Natural killer cell (primary cell): ENCODE measurements around the gene SIRPB2. TPM values are rescaled to one million over a fixed set of nuclear protein-coding genes. Genes with fewer than 3 reads are reported as not detected.
A peak's percentile ranks its signal among the peaks of the same experiment; 100 is the strongest.

Source experiments
- ATAC-seq, 3 donors: fragments of 150-1000 bp in 2 of 3; fragments of 200-7000 bp in 1 of 3; cut with Tn5 transposase; 1 replicate in 1 of 3; 2 replicates in 2 of 3; pipeline ENCODE4 v1.10.0; 2021; ENCODE audit warnings: mild to moderate bottlenecking in 2 of 3, moderate library complexity in 2 of 3
- DNase-seq, 2 donors: peaks; one replicate each; pipeline versions ENCODE4 v3.0.0 to v3.0.0-alpha.2; 2013 to 2021; ENCODE audit warnings: mixed read lengths in 1 of 2
- H3K27ac ChIP-seq: one replicate; pipeline ENCODE4 v1.5.1; 2013; ENCODE audit warnings: mild to moderate bottlenecking, low read length
- H3K27me3 ChIP-seq: one replicate; pipeline ENCODE4 v1.6.1; 2013; ENCODE audit warnings: low read length; ENCODE audit not compliant: control insufficient read depth, insufficient read depth
- H3K36me3 ChIP-seq: one replicate; pipeline ENCODE4 v1.6.1; 2013; ENCODE audit warnings: low read length; ENCODE audit not compliant: control insufficient read depth, insufficient read depth
- H3K4me1 ChIP-seq: one replicate; pipeline ENCODE4 v1.6.1; 2013; ENCODE audit warnings: low read length; ENCODE audit not compliant: control insufficient read depth, insufficient read depth
- H3K4me3 ChIP-seq: one replicate; pipeline ENCODE4 v1.5.1; 2013; ENCODE audit warnings: low read length
- H3K9me3 ChIP-seq: one replicate; pipeline ENCODE4 v1.6.1; 2013; ENCODE audit warnings: low read length; ENCODE audit not compliant: control insufficient read depth, insufficient read depth
- H3K27ac Mint-ChIP-seq, 2 donors: one replicate each; pipeline ENCODE4 v1.8.0; 2022; ENCODE audit warnings: mild to moderate bottlenecking in 2 of 2, mixed read lengths in 2 of 2, moderate library complexity in 1 of 2
- H3K27me3 Mint-ChIP-seq, 2 donors: one replicate each; pipeline ENCODE4 v1.8.0; 2022; ENCODE audit warnings: low read depth in 2 of 2, mixed read lengths in 2 of 2
- H3K36me3 Mint-ChIP-seq: one replicate; pipeline ENCODE4 v1.8.0; 2022; ENCODE audit warnings: mixed read lengths
- H3K4me1 Mint-ChIP-seq, 2 donors: one replicate each; pipeline ENCODE4 v1.8.0; 2022; ENCODE audit warnings: mixed read lengths in 2 of 2
- H3K4me3 Mint-ChIP-seq: one replicate; pipeline ENCODE4 v1.8.0; 2022; ENCODE audit warnings: mild to moderate bottlenecking, moderate library complexity, mixed read lengths
- H3K9me3 Mint-ChIP-seq, 2 donors: one replicate each; pipeline ENCODE4 v1.8.0; 2022; ENCODE audit warnings: mixed read lengths in 2 of 2
- WGBS: methylation state at CpG from one replicate; pipeline ENCODE4 v1.1.7; 2013; ENCODE audit warnings: missing lambda C conversion rate; ENCODE audit not compliant: insufficient coverage; 5-methylcytosine and 5-hydroxymethylcytosine counted together
- intact Hi-C: fragments of 100-400 bp; cut with micrococcal nuclease; formaldehyde crosslinking; loops from one replicate; pipeline ENCODE4 v1.14.2; 2022
- total RNA-seq, 4 donors: library from RNA; stranded (reverse); fragments of 120-200 nt in 1 of 4; gene quantifications; one replicate each; pipeline versions ENCODE4 v1.2.3 to v1.2.4, GENCODE V29; 2013 to 2022
- TF ChIP-seq, protein P1 (sequence below): fragments of 200-600 bp; IDR thresholded peaks from one replicate; pipeline ENCODE4 v1.8.0; 2022; ENCODE audit warnings: antibody characterized with exemption

SIRPB2 gene
- total RNA-seq, 3 donors from 2014 or later (not counting 1 experiment from before 2014, with no cell fraction given): 1.1 to 2.2 (median 1.5) TPM

- Mint-ChIP-seq H3K4me3 (peak overlapping the region; percentile 90), H3K27me3 (peaks cover 14 to 17% of the 10 kb centered on the region in 2 donors), H3K36me3 (peaks cover 1% of the 10 kb centered on the region), H3K9me3 (no peaks in the 10 kb centered on the region), H3K27ac (peak overlapping the region; percentile 61 to 73), H3K4me1 (peaks cover 43 to 60% of the 10 kb centered on the region in 2 donors)
- no peak for DNase-seq
- ATAC-seq: no peak
- intact Hi-C loops: loop anchor here (1.0 to 2.0 kb wide), 2 partner anchors 31 to 72 kb away; partner anchors contain the start of gene FKBP1A
- TF ChIP-seq, protein P1, sequence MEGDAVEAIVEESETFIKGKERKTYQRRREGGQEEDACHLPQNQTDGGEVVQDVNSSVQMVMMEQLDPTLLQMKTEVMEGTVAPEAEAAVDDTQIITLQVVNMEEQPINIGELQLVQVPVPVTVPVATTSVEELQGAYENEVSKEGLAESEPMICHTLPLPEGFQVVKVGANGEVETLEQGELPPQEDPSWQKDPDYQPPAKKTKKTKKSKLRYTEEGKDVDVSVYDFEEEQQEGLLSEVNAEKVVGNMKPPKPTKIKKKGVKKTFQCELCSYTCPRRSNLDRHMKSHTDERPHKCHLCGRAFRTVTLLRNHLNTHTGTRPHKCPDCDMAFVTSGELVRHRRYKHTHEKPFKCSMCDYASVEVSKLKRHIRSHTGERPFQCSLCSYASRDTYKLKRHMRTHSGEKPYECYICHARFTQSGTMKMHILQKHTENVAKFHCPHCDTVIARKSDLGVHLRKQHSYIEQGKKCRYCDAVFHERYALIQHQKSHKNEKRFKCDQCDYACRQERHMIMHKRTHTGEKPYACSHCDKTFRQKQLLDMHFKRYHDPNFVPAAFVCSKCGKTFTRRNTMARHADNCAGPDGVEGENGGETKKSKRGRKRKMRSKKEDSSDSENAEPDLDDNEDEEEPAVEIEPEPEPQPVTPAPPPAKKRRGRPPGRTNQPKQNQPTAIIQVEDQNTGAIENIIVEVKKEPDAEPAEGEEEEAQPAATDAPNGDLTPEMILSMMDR: no peak
- H3K4me1 ChIP-seq: peaks cover 28% of the 10 kb centered on the region
- H3K27ac ChIP-seq: peak overlapping the region; percentile 61
- no peaks in the 10 kb centered on the region for H3K9me3 ChIP-seq
- peak overlapping the region; percentile 58 for H3K4me3 ChIP-seq
- 50% methylated on average over 11 of the region's 12 CpGs for WGBS
- peaks cover 12% of the 10 kb centered on the region for H3K36me3 ChIP-seq
- H3K27me3 ChIP-seq: no peaks in the 10 kb centered on the region
These were observed 25.6 kb downstream of the SIRPB2 start for GRCh38 chr20:1465470-1466210.

GRCh38 chr20:1463971-1464570 is 27.1 kb downstream of the SIRPB2 start:
- 92% methylated on average over 8 of the region's 9 CpGs for WGBS
- no peak overlapping the region for H3K4me3 ChIP-seq
- Mint-ChIP-seq H3K4me1 (peaks cover 46 to 66% of the 10 kb centered on the region in 2 donors), H3K27ac (no peak overlapping the region), H3K36me3 (peaks cover 9% of the 10 kb centered on the region), H3K9me3 (no peaks in the 10 kb centered on the region), H3K4me3 (no peak overlapping the region), H3K27me3 (peaks cover 12 to 13% of the 10 kb centered on the region in 2 donors)
- H3K27me3 ChIP-seq: no peaks in the 10 kb centered on the region
- DNase-seq (no peak), ATAC-seq (no peak)
- H3K4me1 ChIP-seq: peaks cover 28% of the 10 kb centered on the region
- TF ChIP-seq, protein P1: no peak
- intact Hi-C loops: no loop called here
- no peaks in the 10 kb centered on the region for H3K9me3 ChIP-seq
- peaks cover 23% of the 10 kb centered on the region for H3K36me3 ChIP-seq
- no peak overlapping the region for H3K27ac ChIP-seq

DNA sequence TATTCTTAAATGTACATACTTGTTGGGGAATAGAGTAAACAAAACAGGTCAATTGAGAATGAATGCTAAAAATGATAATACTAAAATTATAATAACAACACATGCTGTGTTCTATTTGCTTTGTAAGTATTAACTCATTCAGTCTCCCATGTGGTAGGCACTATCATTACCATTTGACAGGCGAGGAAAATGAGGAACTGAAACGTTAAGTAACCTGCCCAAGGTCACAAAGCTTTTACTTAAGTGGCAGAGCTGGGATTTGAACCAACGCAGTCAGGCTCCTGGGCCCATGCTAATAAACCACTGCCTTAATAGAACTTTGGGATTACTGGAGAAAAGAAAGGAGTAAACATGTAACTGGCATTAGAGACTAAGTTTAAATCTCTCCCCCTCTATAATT is 28.4 kb downstream of the SIRPB2 start:
- Mint-ChIP-seq H3K27me3 (peaks cover under 1% of the 10 kb centered on the region in 2 donors), H3K4me3 (no peak overlapping the region), H3K27ac (peak overlapping the region in 1 of 2 donors; percentile 48), H3K9me3 (no peaks in the 10 kb centered on the region), H3K36me3 (peaks cover 12% of the 10 kb centered on the region), H3K4me1 (peaks cover 41 to 62% of the 10 kb centered on the region in 2 donors)
- Histone ChIP-seq H3K36me3 (peaks cover 29% of the 10 kb centered on the region), H3K27me3 (no peaks in the 10 kb centered on the region), H3K27ac (no peak overlapping the region), H3K4me1 (peaks cover 26% of the 10 kb centered on the region), H3K4me3 (no peak overlapping the region), H3K9me3 (no peaks in the 10 kb centered on the region)
- TF ChIP-seq, protein P1: no peak
- DNase-seq (no peak), ATAC-seq (no peak)
- intact Hi-C loops: no loop called here
- 47% methylated on average over 2 of the region's 3 CpGs for WGBS
